HepG2 (cell line): ENCODE data around the gene ZNF433. TPM values are rescaled to one million over a fixed set of nuclear protein-coding genes. Genes with fewer than 3 reads are reported as not detected.

ENCODE experiments used
- ATF6 ChIP-seq: sonication (generic); formaldehyde crosslinking; conservative IDR thresholded peaks from 2 replicates; pipeline ENCODE4 v1.4.0; 2020; ENCODE audit warnings: missing genetic modification reagents
- DNMT1 ChIP-seq: sonication (generic); formaldehyde crosslinking; IDR thresholded peaks from 2 replicates; pipeline ENCODE4 v1.5.1; 2020; ENCODE audit warnings: mild to moderate bottlenecking, missing genetic modification reagents
- FOXP1 ChIP-seq, 2 experiments: fragments of 450-650 bp in 1 of 2; IDR thresholded peaks; 2 replicates each; pipeline ENCODE4 v1.6.1; 2017 to 2018; ENCODE audit warnings: antibody characterized with exemption in 1 of 2
- GATA4 ChIP-seq: sonication (generic); IDR thresholded peaks from 2 replicates; pipeline ENCODE4 v1.6.1; 2016; ENCODE audit warnings: antibody characterized with exemption, low read depth, borderline replicate concordance
- HNF4A ChIP-seq: sonication (generic); formaldehyde crosslinking; IDR thresholded peaks from 2 replicates; pipeline ENCODE4 v1.4.0; 2020; ENCODE audit warnings: missing genetic modification reagents
- HOXD1 ChIP-seq: sonication (generic); formaldehyde crosslinking; IDR thresholded peaks from 2 replicates; pipeline ENCODE4 v1.5.0; 2020; ENCODE audit warnings: missing genetic modification reagents
- IKZF4 ChIP-seq: sonication (generic); formaldehyde crosslinking; IDR thresholded peaks from 2 replicates; pipeline ENCODE4 v1.5.1; 2020; ENCODE audit warnings: borderline replicate concordance, mild to moderate bottlenecking, low read depth, missing genetic modification reagents; ENCODE audit errors: not compliant biosample characterization
- MLLT10 ChIP-seq: sonication (generic); formaldehyde crosslinking; IDR thresholded peaks from 2 replicates; pipeline ENCODE4 v1.4.0; 2020; ENCODE audit warnings: missing genetic modification reagents
- NFAT5 ChIP-seq: sonication (generic); formaldehyde crosslinking; IDR thresholded peaks from 2 replicates; pipeline ENCODE4 v1.4.0; 2020; ENCODE audit warnings: missing genetic modification reagents
- NFKB2 ChIP-seq: sonication (generic); formaldehyde crosslinking; IDR thresholded peaks from 2 replicates; pipeline ENCODE4 v1.4.0; 2020; ENCODE audit warnings: missing genetic modification reagents, borderline replicate concordance
- NFKBIZ ChIP-seq: IDR thresholded peaks from 2 replicates; pipeline ENCODE4 v1.6.1; 2018; ENCODE audit warnings: missing genetic modification reagents, missing compliant biosample characterization
- NRL ChIP-seq: sonication (generic); formaldehyde crosslinking; IDR thresholded peaks from 2 replicates; pipeline ENCODE4 v1.5.0; 2020; ENCODE audit warnings: missing genetic modification reagents, mild to moderate bottlenecking, moderate library complexity, borderline replicate concordance
- PBX2 ChIP-seq: IDR thresholded peaks from 2 replicates; pipeline ENCODE4 v1.6.1; 2016; ENCODE audit warnings: control low read depth
- POGZ ChIP-seq: sonication (generic); formaldehyde crosslinking; IDR thresholded peaks from 2 replicates; pipeline ENCODE4 v1.4.0; 2020; ENCODE audit warnings: mild to moderate bottlenecking, missing genetic modification reagents
- RFXAP ChIP-seq: sonication (generic); formaldehyde crosslinking; IDR thresholded peaks from 2 replicates; pipeline ENCODE4 v1.4.0; 2020; ENCODE audit warnings: missing genetic modification reagents, borderline replicate concordance
- THRA ChIP-seq: sonication (generic); formaldehyde crosslinking; IDR thresholded peaks from 2 replicates; pipeline ENCODE4 v1.4.0; 2020; ENCODE audit warnings: missing genetic modification reagents, borderline replicate concordance
- ZNF274 ChIP-seq: sonication (generic); formaldehyde crosslinking; IDR thresholded peaks from 2 replicates; pipeline ENCODE4 v1.5.1; 2020; ENCODE audit warnings: mild to moderate bottlenecking, missing genetic modification reagents
- ZNF589 ChIP-seq: sonication (generic); formaldehyde crosslinking; conservative IDR thresholded peaks from 2 replicates; pipeline ENCODE4 v1.8.0; 2022; ENCODE audit warnings: mild to moderate bottlenecking, moderate library complexity, missing genetic modification reagents
- ZNF674 ChIP-seq: sonication (generic); formaldehyde crosslinking; IDR thresholded peaks from 2 replicates; pipeline ENCODE4 v1.5.0; 2020; ENCODE audit warnings: low read depth, mild to moderate bottlenecking, missing genetic modification reagents
- ZSCAN22 ChIP-seq: sonication (generic); formaldehyde crosslinking; IDR thresholded peaks from 2 replicates; pipeline ENCODE4 v1.4.0; 2020; ENCODE audit warnings: mild to moderate bottlenecking, missing genetic modification reagents
- polyA plus RNA-seq, 8 experiments: library from polyadenylated mRNA; depleted of rRNA in 3 of 8; stranded (reverse) in 7 of 8; unstranded in 1 of 8; fragments of >200 nt; fragmentation: Illumina TruSeq in 4 of 8; extraction: Trizol in 4 of 8; gene quantifications; 2 replicates each; pipeline versions ENCODE4 v1.2.1 to v1.2.3, GENCODE V29; 2011 to 2016; ENCODE audit warnings: low read depth in 4 of 8, missing spikeins in 1 of 8, mixed read lengths in 1 of 8; ENCODE audit not compliant: insufficient read depth in 1 of 8
- total RNA-seq, 5 experiments: library from RNA; depleted of rRNA; stranded (reverse); fragments of >200 nt; fragmentation: Illumina TruSeq; extraction: Trizol; gene quantifications; 2 replicates each; pipeline ENCODE4 v1.2.3, GENCODE V29; 2016; ENCODE audit warnings: low read depth in 1 of 5

ZNF433 gene
- total and polyA plus RNA-seq, 2 of the 13 experiments (the other 11 are each of a cell fraction or from before 2014, with no cell fraction given) = 1.8 to 4.9 TPM

- TF ChIP-seq NRL (CRISPR knock-in tag) (peak; percentile 85), RFXAP (CRISPR knock-in tag) (peak; percentile 92; the same call in 1 of the 2 replicates), MLLT10 (CRISPR knock-in tag) (no peak), FOXP1 (IDR thresholded peaks at IDR 0.05) (no peak), FOXP1 (CRISPR knock-in tag; IDR thresholded peaks at IDR 0.05) (peak; percentile 24; the same call in 1 of the 2 replicates), ZSCAN22 (CRISPR knock-in tag) (no peak), HNF4A (CRISPR knock-in tag) (no peak), ZNF589 (0 out of 2 replicates have a peak, but pooled peaks have one; percentile 81), DNMT1 (no peak), ZNF674 (CRISPR knock-in tag) (peak; percentile 77; the same call in 1 of the 2 replicates), NFKBIZ (CRISPR knock-in tag) (no peak), THRA (peak; percentile 41; the same call in 1 of the 2 replicates), ZNF274 (CRISPR knock-in tag) (peak; percentile 39; the same call in 1 of the 2 replicates), ATF6 (CRISPR knock-in tag) (0 out of 2 replicates have a peak, but pooled peaks have one; percentile 28), HOXD1 (peak; percentile 42; the same call in 1 of the 2 replicates), PBX2 (CRISPR knock-in tag) (peak; percentile 87), IKZF4 (CRISPR knock-in tag) (no peak), POGZ (CRISPR knock-in tag) (peak; percentile 51), GATA4 (peak; percentile 94), NFKB2 (CRISPR knock-in tag) (peak; percentile 76; the same call in 1 of the 2 replicates), NFAT5 (peak; percentile 43; the same call in 1 of the 2 replicates)
Observed at GRCh38 chr19:12052497-12053169, 17.2 kb upstream of the ZNF433 start, which contains the start of gene ZNF878 (continued).
